HG03103 (cell line): ENCODE results near the gene LRRK1.

Experiments used
- ATAC-seq: cut with Tn5 transposase; IDR thresholded peaks from one replicate; pipeline ENCODE4 v1.9.1; 2021; ENCODE audit warnings: low read depth; ENCODE audit not compliant: unreplicated experiment

The LRRK1 gene, protein sequence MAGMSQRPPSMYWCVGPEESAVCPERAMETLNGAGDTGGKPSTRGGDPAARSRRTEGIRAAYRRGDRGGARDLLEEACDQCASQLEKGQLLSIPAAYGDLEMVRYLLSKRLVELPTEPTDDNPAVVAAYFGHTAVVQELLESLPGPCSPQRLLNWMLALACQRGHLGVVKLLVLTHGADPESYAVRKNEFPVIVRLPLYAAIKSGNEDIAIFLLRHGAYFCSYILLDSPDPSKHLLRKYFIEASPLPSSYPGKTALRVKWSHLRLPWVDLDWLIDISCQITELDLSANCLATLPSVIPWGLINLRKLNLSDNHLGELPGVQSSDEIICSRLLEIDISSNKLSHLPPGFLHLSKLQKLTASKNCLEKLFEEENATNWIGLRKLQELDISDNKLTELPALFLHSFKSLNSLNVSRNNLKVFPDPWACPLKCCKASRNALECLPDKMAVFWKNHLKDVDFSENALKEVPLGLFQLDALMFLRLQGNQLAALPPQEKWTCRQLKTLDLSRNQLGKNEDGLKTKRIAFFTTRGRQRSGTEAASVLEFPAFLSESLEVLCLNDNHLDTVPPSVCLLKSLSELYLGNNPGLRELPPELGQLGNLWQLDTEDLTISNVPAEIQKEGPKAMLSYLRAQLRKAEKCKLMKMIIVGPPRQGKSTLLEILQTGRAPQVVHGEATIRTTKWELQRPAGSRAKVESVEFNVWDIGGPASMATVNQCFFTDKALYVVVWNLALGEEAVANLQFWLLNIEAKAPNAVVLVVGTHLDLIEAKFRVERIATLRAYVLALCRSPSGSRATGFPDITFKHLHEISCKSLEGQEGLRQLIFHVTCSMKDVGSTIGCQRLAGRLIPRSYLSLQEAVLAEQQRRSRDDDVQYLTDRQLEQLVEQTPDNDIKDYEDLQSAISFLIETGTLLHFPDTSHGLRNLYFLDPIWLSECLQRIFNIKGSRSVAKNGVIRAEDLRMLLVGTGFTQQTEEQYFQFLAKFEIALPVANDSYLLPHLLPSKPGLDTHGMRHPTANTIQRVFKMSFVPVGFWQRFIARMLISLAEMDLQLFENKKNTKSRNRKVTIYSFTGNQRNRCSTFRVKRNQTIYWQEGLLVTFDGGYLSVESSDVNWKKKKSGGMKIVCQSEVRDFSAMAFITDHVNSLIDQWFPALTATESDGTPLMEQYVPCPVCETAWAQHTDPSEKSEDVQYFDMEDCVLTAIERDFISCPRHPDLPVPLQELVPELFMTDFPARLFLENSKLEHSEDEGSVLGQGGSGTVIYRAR (N-terminal part only)

DNA sequence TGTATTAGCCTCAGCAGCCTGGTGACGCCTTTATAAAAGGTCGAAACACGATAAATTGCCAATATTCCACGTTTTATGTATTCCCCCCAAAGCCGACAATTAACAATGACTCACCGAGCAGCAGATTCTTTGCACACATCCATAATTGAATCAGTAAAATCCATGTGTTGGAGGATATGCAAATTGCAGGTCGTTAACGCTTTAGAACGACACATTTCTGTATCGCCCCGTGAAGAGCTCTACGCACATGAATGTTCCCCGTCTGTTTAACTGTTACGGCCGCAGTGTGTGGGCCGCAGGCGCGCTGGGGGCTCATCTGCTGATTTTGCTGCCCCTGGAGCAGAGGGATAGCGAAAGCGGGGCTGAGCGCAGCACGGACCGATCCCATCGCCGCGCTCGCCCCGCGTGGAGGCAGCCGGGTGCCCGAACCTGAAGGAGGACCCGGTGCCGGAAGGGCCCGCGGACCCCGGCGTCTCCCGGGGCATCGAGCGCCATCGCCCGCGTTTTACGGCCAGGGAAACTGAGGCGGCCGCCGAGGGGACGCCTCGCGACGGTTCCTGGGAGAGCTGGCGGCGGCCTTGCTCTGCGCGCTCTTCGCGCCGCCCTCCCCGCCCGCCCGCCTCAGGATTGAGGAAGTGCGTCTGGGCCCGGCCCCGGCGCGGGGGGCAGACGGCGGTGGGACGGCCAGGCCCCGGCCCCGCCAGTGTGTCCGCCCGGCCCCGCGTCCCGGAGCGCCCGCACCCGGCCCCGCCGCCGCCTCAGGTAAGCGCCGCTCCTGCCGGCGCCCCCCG, at the start of gene LRRK1:
TSS of gene LRRK1 (plus strand) at position 668 of the 791 bp plus-strand sequence. CDS start 5,276 bp downstream, outside the sequence.
- peak; percentile 24 for ATAC-seq

DNA sequence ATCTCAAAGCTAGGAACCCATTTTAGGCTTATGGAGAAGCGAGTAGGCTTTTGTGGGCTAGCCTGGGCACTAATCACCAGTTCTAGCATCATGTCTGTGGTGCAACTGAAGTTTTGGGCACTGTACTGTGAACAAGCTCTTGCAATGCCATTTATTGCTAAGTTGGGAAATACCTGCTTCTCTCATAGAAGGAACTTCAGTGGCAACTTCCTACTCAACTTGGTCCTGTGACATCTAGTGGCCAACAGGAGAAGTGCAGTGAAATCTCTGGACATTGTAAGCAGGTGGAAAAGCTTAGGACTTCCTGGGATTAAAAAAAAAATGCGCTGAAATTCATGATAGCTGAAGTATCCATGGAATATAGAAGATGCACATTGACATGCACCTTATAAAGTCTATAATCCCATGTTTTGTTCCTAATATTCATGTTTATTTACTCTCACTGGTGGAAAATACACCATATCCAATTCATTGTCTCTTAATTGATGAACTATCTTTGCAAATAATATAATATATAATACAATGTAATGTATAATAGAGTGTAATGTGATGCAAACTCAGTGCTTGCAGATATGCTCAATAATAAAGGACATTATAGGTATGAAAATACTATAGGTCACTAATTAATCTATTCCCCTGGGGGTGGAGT, 46.0 kb upstream of the LRRK1 start:
- ATAC-seq: no peak

DNA sequence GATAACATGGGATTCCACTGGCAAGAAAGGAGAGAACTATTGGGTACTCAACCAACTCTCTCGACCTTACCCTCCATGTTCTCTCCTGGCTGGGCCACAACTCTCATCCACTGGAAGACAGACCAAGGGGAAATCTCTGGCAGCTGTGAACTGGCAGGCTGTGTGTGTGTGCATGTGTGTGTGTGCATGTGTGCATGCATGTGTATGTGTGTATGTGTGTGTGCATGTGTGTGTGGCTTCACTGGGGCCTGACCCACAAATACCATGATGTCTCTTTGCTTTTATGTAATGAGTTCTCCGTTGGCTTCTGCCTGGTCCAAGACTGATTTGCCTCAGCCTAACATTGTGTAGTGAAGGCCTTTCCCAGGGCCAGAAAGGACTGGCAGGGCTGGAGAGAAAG, 43.7 kb upstream of the LRRK1 start:
- ATAC-seq: no peak

DNA sequence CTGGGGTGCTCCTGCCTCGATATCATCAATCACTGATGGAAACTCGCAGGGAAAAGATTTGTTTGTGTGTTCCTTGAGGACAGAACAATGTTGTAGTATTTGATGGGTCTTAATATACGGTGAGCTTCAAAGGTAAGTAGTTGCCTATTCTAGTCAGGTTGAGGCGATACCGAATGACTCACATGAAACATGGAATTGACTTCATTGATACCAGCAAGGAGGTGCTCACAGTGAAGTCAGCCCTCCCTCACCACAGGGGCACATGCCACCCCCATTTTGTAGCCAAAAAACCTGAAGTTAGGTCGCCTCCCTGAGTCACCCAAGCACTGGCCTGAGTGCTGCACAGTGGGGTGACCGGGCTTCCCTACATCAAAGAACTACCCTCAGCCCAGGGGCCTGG, 43.2 kb upstream of the LRRK1 start:
- ATAC-seq: no peak

DNA sequence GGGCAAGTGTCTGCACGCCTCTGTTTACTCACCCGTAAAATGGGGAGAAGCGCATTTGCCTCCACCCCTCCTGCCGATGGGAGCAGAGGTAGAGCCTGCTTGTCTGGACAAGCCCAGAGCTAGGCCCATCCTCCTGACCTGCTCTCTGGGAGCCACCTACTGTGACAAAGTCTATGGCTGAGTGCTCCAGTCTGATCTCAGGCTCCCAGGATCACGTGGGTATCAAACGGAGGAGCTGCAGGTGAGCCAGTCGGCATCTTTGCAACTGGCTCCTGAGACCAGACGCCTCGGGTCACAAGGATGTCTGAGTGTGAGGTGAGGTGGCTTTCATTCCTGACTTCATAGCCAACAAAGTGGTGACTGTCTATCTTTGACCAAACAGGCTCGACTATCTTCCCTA, 41.6 kb upstream of the LRRK1 start:
- no peak for ATAC-seq

DNA sequence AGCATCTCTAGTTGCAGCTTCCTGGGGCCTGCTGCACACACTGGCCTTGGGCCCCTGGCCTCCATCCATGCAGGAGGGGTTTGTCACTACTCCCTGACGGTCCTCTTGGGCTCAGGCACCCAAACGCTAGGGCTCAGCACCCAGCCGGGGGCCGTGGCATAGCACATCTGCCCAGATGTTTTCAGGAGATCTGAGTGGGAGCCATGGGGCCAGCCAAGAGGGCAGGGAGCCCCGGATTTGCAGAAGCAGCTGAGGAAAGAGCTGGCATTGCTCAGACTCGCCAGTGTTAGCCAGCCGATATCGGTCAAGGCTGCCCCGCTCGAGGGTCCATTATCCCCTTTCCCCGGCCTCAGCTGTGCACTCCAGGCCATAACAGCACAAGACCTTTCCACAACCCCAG, 41.0 kb upstream of the LRRK1 start:
- ATAC-seq: no peak

DNA sequence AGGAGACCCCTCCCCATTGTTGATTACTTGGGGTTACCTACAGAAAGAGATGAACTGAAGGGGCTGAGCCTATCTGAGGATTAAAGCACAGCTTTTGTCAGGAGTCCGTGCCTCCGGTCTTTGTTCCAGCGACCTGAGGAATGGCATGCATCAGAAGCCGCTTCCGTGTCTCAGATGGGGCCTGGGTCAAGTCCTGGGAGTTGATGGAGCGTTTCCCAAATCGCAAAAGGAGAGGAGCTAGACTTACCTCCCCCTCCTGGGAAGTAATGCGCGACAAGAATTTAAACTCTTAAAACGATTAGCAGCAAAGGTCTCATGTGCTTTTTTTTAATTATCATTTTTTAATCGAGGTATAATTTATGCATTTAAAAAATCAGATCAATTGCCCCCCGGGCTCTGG, 40.5 kb upstream of the LRRK1 start:
- ATAC-seq: no peak

DNA sequence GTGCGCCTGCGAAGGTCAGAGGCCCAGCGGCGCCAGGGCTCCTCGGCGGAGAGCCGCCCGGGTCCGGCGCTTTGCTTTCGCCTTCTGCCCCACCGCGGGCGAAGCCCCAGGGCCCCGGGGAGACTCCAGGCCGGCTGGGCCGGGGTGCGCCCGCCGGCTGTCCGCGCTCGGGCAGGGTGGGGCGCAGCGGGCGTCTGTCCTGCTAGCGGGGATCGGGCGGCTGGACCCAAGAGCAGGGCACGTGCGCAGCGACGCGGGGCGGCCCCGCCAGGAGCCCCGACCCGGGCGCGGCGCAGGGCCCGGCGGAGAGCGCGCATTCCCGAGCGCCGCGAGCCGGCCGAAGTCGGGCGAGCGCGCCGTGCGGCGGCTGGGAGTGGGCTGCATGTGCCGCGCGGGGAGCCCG, 40.1 kb upstream of the LRRK1 start:
- ATAC-seq: no peak

DNA sequence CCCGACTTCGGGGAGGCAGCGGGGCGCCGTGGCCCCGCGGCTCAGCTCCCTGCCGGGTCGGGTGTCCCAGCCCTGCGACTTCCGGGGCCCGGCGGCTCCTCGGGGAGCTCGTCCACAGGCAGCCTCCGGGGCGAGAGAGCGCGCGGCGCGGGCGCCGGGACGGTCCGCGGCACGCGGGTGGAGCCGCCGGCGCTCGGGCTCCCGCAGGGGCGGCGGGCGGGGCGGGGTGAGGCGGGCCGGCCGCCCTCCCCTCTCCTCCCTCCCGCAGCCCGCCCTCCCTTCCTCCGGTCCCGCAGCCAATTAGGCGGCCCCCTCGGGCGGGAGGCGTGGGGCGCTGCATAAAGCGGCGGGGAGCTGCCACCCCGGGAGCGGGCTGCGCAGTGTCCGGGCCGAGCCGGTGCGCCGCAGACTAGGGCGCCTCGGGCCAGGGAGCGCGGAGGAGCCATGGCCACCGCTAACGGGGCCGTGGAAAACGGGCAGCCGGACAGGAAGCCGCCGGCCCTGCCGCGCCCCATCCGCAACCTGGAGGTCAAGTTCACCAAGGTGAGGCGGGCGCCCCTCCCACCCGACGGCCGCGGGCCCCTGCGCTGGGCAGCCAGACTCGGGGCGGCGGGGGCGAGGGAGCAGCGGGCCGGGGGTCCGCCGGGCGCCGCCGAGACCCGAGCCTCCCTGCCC, 39.6 kb upstream of the LRRK1 start, which contains the start of gene ALDH1A3:
TSS of gene ALDH1A3 (plus strand) at position 368 of the 675 bp plus-strand sequence. CDS start at position 445, 77 bp downstream.
- no peak for ATAC-seq

DNA sequence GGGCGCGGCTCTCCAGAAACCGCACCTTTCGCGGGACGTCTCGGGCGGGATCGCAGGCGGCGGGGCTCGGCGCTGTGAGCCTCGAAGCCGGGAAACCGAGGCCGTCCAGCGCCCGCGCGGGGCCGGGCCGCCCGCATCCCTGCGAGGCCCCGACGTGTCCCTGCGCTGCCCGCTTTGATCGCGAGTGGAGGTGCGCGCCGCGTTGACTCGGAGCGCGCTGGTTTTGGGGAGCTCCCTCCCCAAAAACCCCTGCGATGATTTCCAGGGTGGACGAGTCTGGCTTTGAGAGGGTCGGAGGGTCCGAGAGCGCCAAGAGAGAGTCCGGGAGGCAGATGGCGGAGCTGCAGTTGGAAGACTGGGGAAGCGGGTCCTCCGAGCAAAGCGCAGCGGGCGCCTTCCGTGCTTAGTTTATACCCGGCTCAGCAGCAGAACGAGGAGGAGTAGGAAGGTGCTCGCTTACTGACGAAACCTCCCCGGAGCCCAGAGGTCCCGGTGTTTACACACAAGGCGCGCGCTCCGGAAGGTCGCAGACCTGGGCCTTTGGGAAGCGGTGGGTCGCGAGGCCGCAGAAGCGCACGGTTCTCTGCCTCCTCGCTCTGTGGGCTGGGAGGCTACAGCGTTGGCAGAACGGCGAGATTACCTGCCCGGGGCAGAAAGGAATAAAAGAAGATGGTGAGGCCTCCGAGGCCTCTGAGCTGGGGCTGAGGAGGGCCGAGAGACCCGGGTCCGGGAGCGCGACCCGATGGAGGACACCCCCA, 38.8 kb upstream of the LRRK1 start:
- no peak for ATAC-seq

DNA sequence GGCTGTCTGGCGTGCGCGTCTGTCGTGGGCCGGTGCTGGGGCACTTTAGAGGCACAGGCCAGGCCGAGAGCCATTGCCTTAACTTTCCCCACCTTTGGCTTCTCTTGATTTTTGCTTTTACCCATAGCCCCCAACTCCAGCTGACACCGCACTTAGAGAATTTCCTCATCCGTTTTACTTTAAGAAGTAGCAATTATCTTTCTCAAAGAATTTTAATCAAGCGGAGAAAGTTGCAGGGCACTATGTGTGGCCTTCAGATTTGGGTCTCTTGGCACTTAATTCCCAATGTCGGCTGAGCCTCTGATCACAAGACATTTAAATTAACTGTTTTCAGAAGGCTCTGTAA, 38.3 kb upstream of the LRRK1 start:
- ATAC-seq: no peak

DNA sequence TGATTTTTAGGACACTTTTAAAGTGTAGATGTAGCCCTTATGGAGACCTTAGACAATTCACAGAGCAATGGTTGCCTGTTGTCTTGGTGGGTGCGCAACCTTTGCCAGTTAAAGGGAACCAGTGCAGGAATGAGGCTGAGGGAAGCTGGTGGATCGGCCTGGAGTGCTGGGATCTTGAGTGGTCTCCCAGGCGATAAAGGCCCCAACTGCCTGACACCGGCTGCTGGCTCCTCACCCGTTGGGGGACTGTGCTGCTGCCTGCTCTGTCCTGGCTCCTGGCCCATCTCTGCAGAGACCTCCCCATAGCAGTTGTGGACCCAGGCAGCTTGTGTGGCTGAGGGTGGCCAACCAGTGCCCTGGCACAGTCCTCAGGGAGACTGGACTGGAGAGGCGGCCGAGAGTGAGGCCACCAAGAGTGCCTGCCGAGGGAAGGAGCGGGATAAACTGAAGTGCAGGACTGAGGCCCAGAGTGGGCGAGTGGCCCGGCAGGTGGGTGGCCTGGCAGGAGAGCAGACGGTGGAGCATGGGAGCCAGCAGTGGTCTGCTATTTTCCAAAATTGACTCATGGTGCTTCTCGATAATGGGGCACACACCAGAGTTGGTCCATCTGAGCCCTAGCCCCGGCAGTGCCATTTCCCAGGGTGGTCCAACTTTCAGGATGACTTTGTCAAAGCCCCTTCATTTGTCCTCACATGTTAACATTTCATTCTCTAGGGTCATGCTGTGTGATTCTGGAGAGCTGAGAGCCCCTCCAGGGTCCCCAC, 37.4 kb upstream of the LRRK1 start:
- no peak for ATAC-seq

DNA sequence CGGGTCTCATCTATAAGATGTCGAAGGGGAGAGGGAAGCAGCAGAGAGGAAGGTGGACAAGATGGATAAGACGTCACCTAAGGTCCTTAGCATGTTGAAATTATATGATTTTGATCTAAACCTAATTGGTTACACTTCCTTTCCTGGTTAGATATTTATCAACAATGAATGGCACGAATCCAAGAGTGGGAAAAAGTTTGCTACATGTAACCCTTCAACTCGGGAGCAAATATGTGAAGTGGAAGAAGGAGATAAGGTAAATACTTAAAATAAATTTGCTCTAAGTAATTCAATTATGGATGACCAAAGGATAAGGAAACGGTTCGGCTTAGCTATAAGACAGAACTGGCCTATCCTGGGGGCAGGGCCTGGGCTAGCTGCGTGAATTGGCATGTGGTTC, 34.0 kb upstream of the LRRK1 start:
- ATAC-seq: no peak

DNA sequence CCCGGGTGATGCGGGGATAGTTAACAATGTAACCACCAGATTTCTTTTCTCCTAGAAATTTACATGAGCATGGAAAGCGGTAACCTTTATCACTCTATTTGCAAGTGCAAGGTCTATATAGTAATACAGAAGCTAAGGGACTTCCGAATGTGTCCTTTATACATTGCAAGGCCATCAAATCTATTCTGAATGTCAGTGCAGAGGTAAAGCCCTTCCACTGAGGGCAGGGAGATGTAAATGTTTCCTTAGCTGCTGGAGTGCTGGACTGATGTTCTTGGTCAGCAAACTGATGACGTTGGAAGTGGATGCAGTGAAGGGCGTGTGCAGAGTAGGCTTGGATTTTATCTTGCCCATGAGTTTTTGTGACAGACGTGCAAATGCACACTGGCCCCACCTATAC, 33.3 kb upstream of the LRRK1 start:
- no peak for ATAC-seq

DNA sequence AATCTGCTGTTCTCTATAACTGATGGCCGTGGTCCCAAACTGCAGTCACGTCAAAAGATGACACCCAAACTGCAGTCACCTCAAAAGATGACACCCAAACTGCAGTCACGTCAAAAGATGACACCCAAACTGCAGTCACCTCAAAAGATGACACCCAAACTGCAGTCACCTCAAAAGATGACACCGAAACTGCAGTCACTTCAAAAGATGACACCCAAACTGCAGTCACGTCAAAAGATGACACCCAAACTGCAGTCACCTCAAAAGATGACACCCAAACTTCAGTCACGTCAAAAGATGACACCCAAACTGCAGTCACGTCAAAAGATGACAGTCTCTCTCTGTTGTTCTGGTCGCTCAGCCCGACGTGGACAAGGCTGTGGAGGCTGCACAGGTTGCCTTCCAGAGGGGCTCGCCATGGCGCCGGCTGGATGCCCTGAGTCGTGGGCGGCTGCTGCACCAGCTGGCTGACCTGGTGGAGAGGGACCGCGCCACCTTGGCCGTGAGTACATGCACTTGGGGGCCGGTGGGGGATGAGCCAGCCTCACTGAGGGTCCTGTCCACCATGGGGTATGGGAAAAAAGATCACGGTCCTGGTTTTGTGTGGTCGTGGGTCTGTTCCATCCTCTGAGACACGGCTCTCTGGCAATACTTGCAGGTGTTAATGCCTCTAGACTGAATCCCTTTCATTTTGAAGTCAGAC, 31.8 kb upstream of the LRRK1 start:
- no peak for ATAC-seq

DNA sequence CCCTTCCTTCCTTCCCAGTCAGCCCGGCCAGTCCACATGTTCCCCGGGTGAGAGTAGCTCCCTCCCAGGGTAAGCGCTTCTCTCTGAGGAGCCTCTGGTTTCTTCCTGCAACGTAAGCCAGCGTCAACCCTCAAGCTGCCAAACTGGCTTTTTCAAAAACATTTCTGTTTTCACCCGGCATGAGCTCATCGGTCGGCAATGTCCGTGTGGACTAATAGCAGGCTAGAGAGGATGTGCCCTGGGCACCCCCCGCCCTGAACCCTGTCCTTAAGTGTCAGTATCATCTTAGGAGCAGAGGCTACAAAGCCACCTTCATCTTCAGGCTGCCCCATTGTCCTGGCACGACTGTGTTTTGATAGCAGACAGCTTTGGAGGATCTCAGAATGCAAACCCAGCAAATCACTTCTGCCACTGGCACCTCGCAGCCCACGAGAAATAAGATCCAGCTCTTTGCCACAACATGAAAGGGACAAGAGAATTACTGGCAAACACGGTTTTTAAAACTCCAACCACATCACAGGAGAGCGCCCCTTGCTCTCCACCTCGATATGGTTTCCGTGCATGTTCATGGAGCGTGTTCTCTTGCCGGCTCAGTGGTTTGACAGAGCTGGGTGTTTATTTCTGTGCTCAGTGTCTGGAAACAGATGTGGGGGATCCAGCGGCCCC, 29.6 kb upstream of the LRRK1 start:
- ATAC-seq: no peak
